ENCODE results near the gene PBX1. TPM values are rescaled to one million over a fixed set of nuclear protein-coding genes. Genes with fewer than 3 reads are reported as not detected.

Gene PBX1
- polyA plus RNA-seq, 3 donors: 160 to 170 (median 165) TPM

GRCh38 chr1:164846731-164847691 is 288.0 kb downstream of the PBX1 start:
- DNase-seq (ENCODE audit: extremely low read depth in 1 of 11, low read depth in 9 of 11, low spot score in 4 of 11): no peak

GRCh38 chr1:164853146-164853545 is 294.2 kb downstream of the PBX1 start:
- DNase-seq (ENCODE audit: extremely low read depth in 1 of 11, low read depth in 9 of 11, low spot score in 4 of 11): no peak

DNA sequence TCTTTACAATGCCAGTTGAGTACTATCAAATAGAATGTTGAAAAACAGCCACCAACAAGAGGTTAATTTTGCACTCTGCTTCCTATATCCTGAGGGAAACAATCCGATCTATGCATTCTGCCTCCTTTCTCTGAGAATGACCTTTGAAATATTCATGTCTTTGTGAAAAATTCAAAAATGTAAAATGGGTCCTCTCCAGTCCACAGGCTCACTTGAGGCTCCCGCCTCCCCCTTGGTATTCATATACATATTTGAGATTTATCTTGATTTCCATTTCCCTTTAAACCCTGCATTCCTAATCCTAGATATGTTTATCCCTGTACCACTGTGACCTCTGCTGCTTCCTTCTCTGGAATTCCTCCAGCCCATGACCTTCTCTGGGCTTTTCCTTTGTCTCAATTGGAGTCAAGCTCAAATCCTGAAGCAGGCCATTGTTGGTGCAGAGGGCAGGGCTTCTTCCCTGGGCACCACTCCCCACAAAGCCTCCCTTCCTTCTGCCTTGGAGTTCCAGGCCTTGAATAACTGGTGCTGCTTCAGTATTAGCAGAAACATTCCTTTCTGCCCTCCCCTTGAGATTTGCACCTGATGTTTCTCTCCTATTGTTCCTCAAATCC is 296.8 kb downstream of the PBX1 start:
- no peak for DNase-seq (ENCODE audit: extremely low read depth in 1 of 11, low read depth in 9 of 11, low spot score in 4 of 11)

GRCh38 chr1:164856381-164856780 is 297.4 kb downstream of the PBX1 start:
- no peak for DNase-seq (ENCODE audit: extremely low read depth in 1 of 11, low read depth in 9 of 11, low spot score in 4 of 11)

DNA sequence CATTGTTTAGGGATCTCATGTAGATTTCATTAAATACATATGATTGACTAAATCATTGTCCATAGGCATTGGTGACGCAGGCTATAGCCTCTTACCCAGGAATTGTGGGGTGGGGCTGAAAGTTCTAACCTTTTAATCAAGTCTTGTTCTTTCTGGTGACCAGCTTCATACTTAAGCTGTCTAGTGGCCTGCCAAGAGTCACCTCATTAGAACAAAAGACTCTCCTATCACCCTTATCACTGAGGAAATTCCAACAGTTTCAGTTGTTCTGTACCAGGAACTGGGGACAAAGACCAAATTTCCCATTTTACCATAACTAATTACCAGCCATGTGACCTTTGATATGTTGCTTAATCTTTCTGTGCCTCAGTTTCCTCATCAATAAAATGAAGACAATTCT is 298.5 kb downstream of the PBX1 start:
- no peak for DNase-seq (ENCODE audit: extremely low read depth in 1 of 11, low read depth in 9 of 11, low spot score in 4 of 11)

GRCh38 chr1:164858096-164858632 is 299.2 kb downstream of the PBX1 start:
- DNase-seq (ENCODE audit: extremely low read depth in 1 of 11, low read depth in 9 of 11, low spot score in 4 of 11): no peak

- DNase-seq (ENCODE audit: extremely low read depth in 1 of 11, low read depth in 9 of 11, low spot score in 4 of 11): no peak
Measured at GRCh38 chr1:164861632-164862031, 302.6 kb downstream of the PBX1 start.

GRCh38 chr1:164863056-164863455 is 304.1 kb downstream of the PBX1 start:
- no peak for DNase-seq (ENCODE audit: extremely low read depth in 1 of 11, low read depth in 9 of 11, low spot score in 4 of 11)

DNA sequence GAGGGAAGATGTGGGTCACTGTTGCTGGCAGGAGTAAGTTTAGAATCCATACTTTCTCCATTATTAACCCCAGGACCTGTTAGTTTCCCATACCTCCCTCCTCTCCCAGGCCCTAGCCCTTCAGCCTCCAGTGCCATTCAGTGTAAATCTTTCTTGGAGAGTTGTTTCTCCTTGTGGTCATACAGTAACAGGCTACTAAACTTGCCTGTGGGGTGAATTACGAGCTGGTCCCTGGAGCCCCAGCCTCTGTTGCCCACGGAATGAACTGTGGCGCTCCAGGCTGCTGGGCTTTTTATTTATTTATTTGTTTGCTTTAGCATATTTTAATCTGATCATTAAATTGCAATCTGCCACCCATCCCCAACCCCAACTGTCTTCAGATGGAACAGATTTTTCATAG is 305.2 kb downstream of the PBX1 start:
- DNase-seq (ENCODE audit: extremely low read depth in 1 of 11, low read depth in 9 of 11, low spot score in 4 of 11): no peak

DNA sequence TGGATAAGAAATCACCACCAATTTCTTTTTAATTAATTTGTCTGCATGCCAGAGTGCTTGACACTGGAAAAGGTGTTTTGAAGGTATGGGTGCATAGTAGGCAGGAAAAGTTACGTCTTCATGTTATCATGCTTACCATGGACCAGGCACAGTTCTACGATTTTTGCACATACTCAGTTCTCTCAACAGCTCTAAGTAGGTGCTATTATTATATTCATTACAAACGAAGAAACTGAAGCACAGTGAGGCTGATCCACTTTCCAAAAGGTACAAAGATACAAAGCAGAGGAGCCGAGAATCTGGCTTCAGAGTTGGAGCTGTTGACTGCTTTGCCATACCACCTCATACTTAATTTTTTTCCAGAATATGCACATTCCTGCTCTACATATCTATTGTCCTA is 306.4 kb downstream of the PBX1 start:
- DNase-seq (ENCODE audit: extremely low read depth in 1 of 11, low read depth in 9 of 11, low spot score in 4 of 11): no peak

DNA sequence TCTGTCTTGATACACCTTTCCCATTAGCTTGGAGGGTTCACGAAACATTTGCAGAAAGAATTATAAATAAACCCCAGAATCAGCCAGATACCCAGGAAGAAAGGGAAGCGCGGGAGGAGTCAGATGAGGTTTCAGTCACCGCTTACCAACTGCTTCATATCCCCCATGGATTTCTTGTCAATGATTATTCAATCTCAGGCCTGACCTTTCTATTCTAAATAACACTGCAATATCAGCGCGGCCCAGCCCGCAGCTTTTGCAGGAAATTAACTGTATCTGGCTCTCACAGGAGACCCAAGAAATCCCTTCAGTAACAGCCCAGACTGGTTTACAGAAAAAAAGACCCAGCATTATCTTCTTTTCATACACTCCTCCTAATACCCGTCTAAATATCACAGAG is 308.6 kb downstream of the PBX1 start:
- no peak for DNase-seq (ENCODE audit: extremely low read depth in 1 of 11, low read depth in 9 of 11, low spot score in 4 of 11)

DNA sequence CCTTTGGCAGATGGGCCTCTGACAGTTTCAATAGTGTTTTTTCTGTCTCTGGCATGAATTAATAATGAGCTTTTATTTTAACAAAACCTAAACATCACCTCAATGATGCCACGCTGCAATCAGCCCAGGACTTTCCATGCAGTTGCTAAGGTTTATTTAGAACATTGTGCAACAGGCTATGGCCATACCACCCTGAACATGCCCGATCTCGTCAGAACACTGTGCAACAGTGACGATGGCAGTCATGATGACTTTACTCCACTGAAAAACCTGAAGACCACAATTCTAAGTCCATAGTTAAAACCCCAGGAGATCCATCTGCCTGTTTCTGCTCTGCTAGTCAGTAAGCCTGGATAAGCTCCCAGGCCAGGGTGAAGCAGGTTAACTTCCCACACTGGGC is 310.0 kb downstream of the PBX1 start:
- DNase-seq (ENCODE audit: extremely low read depth in 1 of 11, low read depth in 9 of 11, low spot score in 4 of 11): no peak

GRCh38 chr1:164875518-164875917 is 316.5 kb downstream of the PBX1 start:
- DNase-seq (ENCODE audit: extremely low read depth in 1 of 11, low read depth in 9 of 11, low spot score in 4 of 11): no peak

GRCh38 chr1:164876398-164877116 is 317.6 kb downstream of the PBX1 start:
- DNase-seq (ENCODE audit: extremely low read depth in 1 of 11, low read depth in 9 of 11, low spot score in 4 of 11): no peak

- no peak for DNase-seq (ENCODE audit: extremely low read depth in 1 of 11, low read depth in 9 of 11, low spot score in 4 of 11)
Measured at GRCh38 chr1:164880199-164880598, 321.2 kb downstream of the PBX1 start.

DNA sequence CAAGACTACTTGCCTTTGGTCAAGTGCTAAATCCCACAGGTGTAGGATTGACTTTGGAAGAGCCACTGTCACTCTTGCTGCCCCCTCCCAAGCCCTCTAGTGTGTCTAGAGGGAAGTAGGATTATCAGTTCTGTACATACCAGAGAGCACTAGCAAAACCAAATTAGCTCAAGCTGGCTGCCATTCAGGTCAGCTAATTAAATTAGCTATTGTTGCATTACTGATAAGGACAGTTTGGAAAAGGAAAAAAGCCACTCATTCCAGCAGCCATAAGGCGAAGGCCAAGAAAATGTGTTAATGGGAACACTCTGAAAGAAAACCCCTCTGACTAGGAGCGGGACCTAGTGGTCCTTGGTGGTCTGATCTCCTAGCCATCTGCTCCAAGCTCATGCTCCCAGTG is 321.7 kb downstream of the PBX1 start:
- DNase-seq (ENCODE audit: extremely low read depth in 1 of 11, low read depth in 9 of 11, low spot score in 4 of 11): no peak

DNA sequence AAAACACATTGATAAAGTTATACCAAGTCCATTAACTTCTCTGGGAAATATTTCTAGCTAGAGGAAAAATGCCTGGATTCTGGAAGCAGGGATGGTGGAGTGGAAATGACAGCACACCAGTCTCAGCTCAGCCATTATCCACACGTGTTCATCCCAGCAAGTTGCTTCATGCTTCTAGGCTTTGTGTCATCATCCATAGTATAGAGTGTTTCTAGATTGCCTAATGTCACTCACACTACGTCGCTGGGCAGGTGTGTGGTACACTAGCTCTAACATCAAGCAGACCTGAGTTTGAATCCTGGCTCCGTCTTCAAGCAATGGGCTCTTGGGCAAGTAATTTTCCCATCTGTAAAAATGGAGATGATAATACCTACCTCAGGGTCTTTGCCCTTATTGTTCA is 326.3 kb downstream of the PBX1 start:
- DNase-seq (ENCODE audit: extremely low read depth in 1 of 11, low read depth in 9 of 11, low spot score in 4 of 11): no peak

- no peak for DNase-seq (ENCODE audit: extremely low read depth in 1 of 11, low read depth in 9 of 11, low spot score in 4 of 11)
Measured at GRCh38 chr1:164886101-164886500, 327.1 kb downstream of the PBX1 start.

DNA sequence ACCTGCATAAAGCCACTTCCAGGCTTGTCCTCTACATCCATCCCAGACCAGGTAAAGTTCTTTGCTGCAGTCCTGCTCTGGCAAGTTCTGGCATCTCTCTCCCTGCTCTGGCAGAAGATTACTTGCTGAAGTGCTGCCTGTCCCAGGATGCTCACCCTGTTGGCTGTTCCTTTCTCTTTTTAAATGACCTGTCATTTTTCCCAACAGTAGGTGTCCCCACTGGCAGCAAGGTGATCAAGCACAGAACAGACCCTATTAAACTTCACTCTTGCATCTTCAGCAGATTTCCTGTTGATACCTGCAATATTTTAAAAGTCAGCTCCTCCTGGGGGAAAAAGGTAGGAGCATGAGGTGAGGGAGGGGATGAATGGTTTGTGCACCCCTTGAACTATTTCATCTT is 332.6 kb downstream of the PBX1 start:
- DNase-seq (ENCODE audit: extremely low read depth in 1 of 11, low read depth in 9 of 11, low spot score in 4 of 11): no peak

Measured in renal cortex interstitium (tissue), 11 donors.